GM18499 (cell line): ENCODE data around the gene SUGP2.
"Not testable (repeated sequence)": the region's sequence is repeated elsewhere in the genome, so short reads cannot be mapped to it uniquely, and the experiment has no call there.

ENCODE experiments used
- ATAC-seq: cut with Tn5 transposase; IDR thresholded peaks from one replicate; pipeline ENCODE4 v1.9.1; 2021; ENCODE audit warnings: moderate number of reproducible peaks; ENCODE audit not compliant: insufficient read depth, unreplicated experiment

Gene SUGP2

DNA sequence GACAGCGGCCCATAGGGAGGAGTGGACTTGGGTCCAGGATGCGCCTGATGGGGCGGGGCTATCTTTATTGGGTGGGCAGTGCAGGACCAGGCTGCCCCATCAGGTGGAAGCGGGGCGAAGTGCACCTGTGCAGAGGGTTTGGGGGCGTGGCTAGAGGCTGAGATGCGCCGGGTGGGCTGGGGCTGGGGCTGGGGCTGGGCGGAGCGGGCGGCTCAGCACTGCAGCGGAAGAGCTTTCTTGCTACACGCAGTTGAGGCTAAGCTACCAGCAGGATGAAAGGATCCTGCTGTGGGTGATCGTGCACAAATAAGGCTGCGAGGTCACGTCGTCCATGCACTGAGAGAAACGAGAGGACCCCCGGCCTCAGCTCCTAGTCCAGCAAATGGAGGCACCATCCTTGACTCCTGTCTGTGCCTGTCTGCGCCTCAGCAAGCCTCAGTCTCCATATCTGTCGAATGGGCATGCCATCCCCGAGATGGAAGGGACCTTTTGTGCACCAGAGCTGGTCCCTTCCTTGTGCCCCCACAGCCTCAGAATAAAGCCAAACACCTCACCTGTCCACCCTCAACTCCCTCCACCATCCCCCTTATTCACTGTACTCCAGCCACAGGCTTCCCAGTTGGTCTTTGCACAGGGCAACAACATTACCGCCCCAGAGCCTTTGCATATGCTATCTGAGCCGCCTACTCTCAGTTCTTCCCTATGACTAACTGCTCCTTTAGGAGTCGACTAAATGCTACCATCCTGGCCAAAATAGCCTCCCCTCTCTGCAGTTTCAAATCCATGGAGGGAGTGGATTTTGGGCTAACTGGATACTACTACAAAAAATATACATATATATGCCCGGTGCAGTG lies 71.3 kb downstream of the SUGP2 start:
- no peak for ATAC-seq

- no peak for ATAC-seq
Measured at GRCh38 chr19:18960370-18960769, 72.9 kb downstream of the SUGP2 start.

- ATAC-seq, result no peak
Measured at GRCh38 chr19:18955042-18955441, 78.3 kb downstream of the SUGP2 start.

DNA sequence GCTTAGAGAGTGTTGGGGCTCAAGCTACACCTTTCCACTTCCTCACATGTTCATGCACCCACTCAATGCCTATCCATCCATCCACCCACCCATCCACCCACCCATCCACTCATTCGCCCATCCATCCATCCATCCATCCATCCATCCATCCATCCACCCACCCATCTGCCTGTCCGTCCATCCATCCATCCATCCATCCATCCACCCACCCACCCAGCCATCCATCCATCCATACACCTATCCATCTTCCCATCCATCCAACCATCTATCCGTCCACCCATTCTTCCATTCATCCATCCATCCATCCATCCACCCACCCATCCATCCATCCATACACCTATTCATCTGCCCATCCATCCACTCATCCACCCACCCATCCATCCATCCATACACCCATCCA lies 79.2 kb downstream of the SUGP2 start:
- no peak for ATAC-seq

- not testable (repeated sequence) for ATAC-seq
Measured at GRCh38 chr19:18952364-18953003, 80.8 kb downstream of the SUGP2 start.

DNA sequence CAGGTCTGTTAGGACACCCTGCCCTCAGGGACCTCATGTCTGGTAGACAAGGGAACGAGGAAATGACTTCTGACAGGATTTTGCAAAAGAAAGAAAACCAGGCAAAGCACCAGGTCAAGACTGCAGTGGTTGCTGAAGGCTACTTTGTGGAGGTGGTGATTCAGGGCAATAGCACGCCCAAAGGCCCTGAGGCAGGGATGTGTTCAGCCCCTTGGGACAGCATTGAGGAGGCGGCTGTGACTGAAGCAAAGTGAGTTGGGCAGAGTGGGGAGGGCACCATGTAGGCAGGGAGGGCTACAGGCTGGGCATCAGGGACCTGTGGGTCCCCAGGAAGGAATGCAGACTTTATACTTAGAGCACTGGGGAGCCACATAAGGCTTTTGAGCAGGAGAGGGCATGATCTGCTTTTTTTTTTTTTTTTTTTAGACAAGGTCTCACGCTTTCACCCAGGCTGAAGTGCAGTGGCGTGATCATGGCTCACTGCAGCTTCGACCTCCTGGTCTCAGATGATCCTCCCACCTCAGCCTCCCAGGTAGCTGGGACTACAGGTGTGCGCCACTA lies 81.5 kb downstream of the SUGP2 start:
- ATAC-seq, result no peak

DNA sequence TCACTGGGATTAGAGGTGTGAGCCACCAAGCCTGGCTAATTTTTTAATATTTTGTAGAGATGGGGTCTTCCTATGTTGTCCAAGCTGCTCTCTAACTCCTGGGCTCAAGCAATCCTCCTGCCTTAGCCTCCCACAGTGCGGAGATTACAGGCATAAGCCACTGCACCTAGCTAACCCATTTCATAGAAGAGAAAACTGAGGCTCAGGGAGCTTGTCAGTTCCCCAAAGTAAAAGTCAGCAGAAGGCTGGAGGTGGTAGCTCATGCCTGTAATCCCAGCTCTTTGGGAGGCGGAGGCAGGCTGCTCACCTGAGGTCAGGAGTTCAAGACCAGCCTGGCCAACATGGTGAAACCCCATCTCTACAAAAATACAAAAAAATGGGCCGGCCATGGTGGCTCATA lies 83.5 kb downstream of the SUGP2 start:
- no peak for ATAC-seq

- ATAC-seq, result no peak
Measured at GRCh38 chr19:18948976-18949356, 84.4 kb downstream of the SUGP2 start.

DNA sequence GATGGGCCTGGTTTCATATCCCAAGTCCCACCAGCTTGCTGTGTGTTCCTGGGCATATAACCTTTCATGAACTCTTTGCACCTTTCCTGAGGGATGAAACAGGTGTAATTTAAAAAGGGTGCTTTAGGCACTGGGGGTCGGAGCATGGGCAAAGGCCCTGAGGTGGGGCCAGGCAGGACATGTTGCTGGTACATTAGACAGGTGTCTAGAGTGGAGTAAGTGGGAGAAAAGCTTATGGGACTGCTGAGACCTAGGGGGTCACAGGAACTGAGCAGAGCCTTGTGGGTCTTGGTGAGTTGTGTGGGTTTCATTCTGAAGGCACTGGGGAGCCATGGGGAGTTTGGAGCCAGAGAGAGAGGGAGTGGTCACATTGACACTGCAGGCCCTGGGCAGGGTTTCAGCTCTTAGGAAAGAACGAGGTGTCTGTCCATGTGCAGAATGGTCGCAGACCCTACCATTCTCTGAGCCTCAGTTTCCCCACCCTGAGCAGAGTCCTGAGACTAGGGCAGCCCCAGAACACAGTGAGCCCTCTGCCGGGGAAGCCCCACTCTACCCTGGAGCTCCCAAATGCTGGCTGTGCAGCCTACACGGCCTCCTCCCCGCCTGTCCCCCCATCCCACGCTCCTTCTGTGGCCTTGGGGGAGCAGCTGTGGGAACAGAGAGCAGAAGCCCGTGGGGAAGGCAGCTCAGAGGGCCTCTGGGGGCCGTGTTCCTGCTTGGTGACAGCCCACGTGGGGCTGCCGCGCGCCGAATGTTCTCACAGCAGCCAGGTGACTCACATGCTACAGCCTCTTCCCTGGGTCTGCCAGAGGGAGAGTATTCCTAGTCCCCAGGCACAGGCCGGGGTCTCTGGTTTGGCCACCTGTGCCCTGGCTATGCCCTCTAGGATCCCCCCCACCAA lies 85.0 kb downstream of the SUGP2 start:
- no peak for ATAC-seq

DNA sequence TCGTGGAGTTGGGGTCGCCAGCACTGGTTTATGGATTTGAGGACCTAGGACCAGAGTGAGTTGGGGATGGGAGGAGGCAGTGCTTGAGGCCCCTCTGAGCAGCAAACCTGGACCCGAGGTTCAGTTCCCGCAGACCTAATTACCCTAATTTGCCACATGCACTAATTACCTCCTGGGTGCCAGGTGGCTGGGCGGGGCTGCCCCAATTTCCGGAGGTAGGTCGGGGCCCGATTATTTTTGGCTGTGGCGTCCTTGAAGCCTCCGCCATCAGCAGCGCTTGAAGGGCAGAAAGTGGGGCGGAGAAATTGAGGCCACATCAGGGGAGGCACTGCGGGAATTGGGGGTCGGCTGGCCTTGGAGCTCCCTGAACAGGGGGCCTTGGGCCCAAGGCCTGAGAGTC lies 86.4 kb downstream of the SUGP2 start:
- no peak for ATAC-seq

DNA sequence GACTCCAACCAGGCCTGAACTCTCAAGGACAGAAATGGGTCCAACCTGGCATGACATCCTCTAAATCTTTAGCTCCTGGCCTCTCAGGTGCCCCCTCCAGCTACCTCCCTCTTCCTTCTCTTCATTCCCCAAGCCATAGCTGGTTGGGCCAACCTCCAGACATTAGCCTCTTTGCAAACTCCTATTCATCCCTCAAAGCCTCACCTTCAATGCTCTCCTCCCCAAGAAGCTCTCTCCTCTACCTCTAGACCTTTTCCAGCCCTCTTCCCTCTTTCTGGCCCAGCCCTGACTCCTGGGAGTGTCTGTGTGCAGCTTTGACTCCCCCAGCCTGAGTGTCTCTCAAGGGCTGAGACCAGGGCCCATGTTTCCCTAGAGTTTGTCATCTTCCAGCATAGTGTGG lies 87.0 kb downstream of the SUGP2 start:
- ATAC-seq, result no peak

DNA sequence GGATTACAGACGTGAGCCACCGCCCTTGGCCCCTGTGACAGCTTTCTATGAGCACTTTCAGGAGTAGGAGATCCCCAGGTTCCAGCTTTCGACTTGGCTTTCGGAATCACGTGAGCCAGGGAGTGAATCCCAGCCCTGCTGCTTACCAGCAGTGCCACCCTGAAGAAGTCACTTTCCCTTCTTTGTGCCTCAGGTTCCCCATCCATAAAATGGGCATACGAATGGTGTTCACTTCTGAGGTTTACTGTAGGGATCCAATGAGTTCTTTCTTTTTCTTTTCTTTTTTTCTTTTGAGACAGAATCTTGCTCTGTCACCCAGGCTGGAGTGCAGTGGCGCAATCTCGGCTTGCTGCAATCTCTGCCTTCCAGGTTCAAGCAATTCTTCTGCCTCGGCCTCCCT lies 88.0 kb downstream of the SUGP2 start:
- no peak for ATAC-seq

DNA sequence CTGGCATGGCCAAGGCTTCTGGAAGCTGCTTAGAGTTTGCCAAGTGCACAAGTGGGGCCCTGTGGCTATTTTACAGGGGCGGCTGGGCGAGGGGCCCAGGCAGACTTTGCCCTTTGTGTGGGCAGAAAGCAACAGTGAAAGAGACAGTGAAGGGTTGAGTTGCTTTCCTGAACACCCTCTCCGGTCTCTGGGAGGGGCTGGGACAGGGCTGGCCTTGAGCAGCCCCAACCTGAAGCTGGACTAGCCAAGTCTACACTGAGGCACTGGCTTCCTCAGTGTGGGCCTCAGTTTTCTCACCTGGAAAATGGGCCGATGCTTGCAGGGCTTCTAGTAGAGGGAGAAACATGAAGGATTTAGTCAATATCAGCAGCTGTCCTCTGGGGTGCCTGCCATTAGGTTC lies 89.9 kb downstream of the SUGP2 start:
- ATAC-seq, result no peak

DNA sequence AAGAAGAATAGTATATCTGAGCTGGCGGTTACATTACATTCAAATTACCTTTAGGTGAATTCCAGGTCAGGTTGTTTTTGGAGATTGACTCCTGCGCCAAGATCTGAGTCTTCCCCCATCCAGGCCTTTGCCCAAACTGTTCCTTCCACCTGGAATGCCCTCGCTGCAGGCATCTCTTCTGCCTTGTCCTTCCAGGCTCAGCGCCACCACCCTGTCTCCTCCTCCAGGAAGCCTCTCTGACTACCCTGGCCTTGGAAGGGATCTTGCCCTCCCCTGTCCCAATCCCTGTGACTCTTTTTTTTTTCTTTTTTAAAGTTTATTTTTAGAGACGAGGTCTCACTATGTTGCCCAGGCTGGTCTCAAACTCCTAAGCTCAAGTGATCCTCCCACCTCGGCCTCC lies 90.6 kb downstream of the SUGP2 start:
- no peak for ATAC-seq

DNA sequence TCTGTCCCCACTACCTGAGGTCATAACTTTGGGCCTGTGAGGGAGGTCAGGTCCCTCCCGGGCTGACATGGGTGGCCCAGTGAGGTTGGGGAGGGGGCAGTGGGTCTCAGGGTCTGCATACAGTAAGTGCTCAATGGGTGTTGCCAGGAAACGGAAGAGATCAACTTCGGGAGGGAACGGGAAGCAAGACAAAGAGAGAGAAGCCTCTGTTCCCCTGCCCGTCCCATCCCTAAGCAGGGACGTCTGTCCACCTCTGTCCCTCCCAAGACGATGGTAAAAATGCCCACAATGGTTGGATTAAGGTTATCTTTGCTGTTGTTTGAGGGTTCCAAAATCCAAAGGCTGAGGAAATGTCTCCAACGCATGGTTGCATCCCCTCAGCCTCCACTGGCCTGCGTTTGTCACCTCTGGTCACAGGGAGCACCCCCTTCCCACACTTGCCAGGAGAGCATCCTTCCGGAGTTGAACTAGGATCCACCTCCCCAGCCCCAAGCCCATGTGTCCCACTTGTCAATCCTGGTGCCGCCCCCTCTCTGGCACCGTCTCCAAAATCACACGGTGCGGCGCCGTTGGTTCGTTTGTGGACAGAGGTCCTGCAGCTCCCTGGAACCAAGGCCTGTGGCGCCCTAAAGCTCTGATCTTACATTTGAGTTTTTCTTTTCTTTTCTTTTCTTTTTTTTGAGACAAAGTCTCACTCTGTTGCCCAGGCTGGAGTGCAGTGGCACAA lies 91.5 kb downstream of the SUGP2 start:
- ATAC-seq, result no peak
